ENCODE measurements around the gene SLC25A10. TPM values are rescaled to one million over a fixed set of nuclear protein-coding genes. Genes with fewer than 3 reads are reported as not detected.

Gene SLC25A10
- total RNA-seq, 1 donor from 2014 or later: 6.3 TPM

GRCh38 chr17:81741049-81741593, 29.0 kb downstream of the SLC25A10 start:
- Histone ChIP-seq H3K36me3 (no peaks in the 10 kb centered on the region), H3K27me3 (no peaks in the 10 kb centered on the region), H3K27ac (no peak overlapping the region), H3K9me3 (no peaks in the 10 kb centered on the region), H3K4me3 (no peak overlapping the region), H3K4me1 (no peaks in the 10 kb centered on the region)
- intact Hi-C loops (cut with DNase I): no loop called here
- peak; percentile 58 for DNase-seq
- ATAC-seq: peak; percentile 12
- TF ChIP-seq CTCF (IDR thresholded peaks at IDR 0.05): no peak

GRCh38 chr17:81741594-81742452, 29.7 kb downstream of the SLC25A10 start:
- Histone ChIP-seq H3K9me3 (no peaks in the 10 kb centered on the region), H3K27ac (no peak overlapping the region), H3K36me3 (no peaks in the 10 kb centered on the region), H3K4me3 (no peak overlapping the region), H3K27me3 (no peaks in the 10 kb centered on the region), H3K4me1 (no peaks in the 10 kb centered on the region)
- intact Hi-C loops (cut with DNase I): no loop called here
- DNase-seq: peak; percentile 62
- ATAC-seq: peak; percentile 59
- TF ChIP-seq CTCF (IDR thresholded peaks at IDR 0.05): no peak

Small RNAs within 50 kb of the gene (microRNA-seq; reads per million reads assigned to microRNA genes)
- not detected for gene MIR6786 (ENCODE audit: borderline microRNAs expressed)

Other genes starting within 250 kb of the SLC25A10 start
- 2,193 TPM for gene ACTG1, start 199.5 kb upstream of the SLC25A10 start, total RNA-seq
- 3.6 TPM for gene FSCN2, start 183.9 kb upstream of the SLC25A10 start, total RNA-seq
- gene FAAP100, start 159.9 kb upstream of the SLC25A10 start, total RNA-seq: 27.3 TPM
- gene NPLOC4, start 75.2 kb upstream of the SLC25A10 start, total RNA-seq: 93.6 TPM
- 1.1 TPM for gene TSPAN10, start 75.1 kb upstream of the SLC25A10 start, total RNA-seq
- 1.0 TPM for gene PDE6G, start 55.7 kb upstream of the SLC25A10 start, total RNA-seq
- 26.7 TPM for gene OXLD1, start 45.7 kb upstream of the SLC25A10 start, total RNA-seq
- gene CCDC137, start 45.5 kb upstream of the SLC25A10 start, total RNA-seq: 13.7 TPM
- gene ARL16, start 28.5 kb upstream of the SLC25A10 start, total RNA-seq: 19.5 TPM
- 88.3 TPM for gene HGS, start 28.3 kb upstream of the SLC25A10 start, total RNA-seq
- gene MRPL12, start 8.9 kb upstream of the SLC25A10 start, total RNA-seq: 40.3 TPM
- gene GCGR, start 91.9 kb downstream of the SLC25A10 start, total RNA-seq: not detected
- gene MCRIP1, start 121.0 kb downstream of the SLC25A10 start, total RNA-seq: 72.8 TPM
- gene PPP1R27, start 122.8 kb downstream of the SLC25A10 start, total RNA-seq: not detected
- 462 TPM for gene P4HB, start 148.3 kb downstream of the SLC25A10 start, total RNA-seq
- gene ARHGDIA, start 159.1 kb downstream of the SLC25A10 start, total RNA-seq: 386 TPM
- gene ALYREF, start 179.3 kb downstream of the SLC25A10 start, total RNA-seq: 39.4 TPM
- 91.0 TPM for gene ANAPC11, start 179.4 kb downstream of the SLC25A10 start, total RNA-seq
- gene NPB, start 190.0 kb downstream of the SLC25A10 start, total RNA-seq: 0.55 TPM
- 46.1 TPM for gene PCYT2, start 199.1 kb downstream of the SLC25A10 start, total RNA-seq
- gene SIRT7, start 205.9 kb downstream of the SLC25A10 start, total RNA-seq: 27.5 TPM
- gene MAFG, start 215.5 kb downstream of the SLC25A10 start, total RNA-seq: 35.9 TPM
- 19.0 TPM for gene PYCR1, start 225.0 kb downstream of the SLC25A10 start, total RNA-seq
- gene MYADML2, start 234.9 kb downstream of the SLC25A10 start, total RNA-seq: not detected
- gene NOTUM, start 248.9 kb downstream of the SLC25A10 start, total RNA-seq: 6.1 TPM

Measured in upper lobe of right lung (tissue), 1 donor.